WTC11 (cell line): ENCODE measurements around the gene GOLGA7B. TPM values are rescaled to one million over a fixed set of nuclear protein-coding genes. Genes with fewer than 3 reads are reported as not detected.

Experiments
- ATAC-seq: fragments of 200-7000 bp; cut with Tn5 transposase; 2 replicates; pipeline ENCODE4 v1.10.0; 2021; ENCODE audit warnings: mild to moderate bottlenecking, moderate library complexity
- CTCF ChIA-PET: fragments of 300-600 bp; sonication (Branson Sonifier 250); formaldehyde crosslinking; loops from one replicate; lab custom pipeline; 2021; ENCODE audit warnings: antibody characterized with exemption; lab: Charles Lee
- POLR2A ChIA-PET: fragments of 350-600 bp; sonication (Branson Sonifier 250); formaldehyde crosslinking; loops from one replicate; lab custom pipeline; 2021; ENCODE audit warnings: antibody characterized with exemption; lab: Charles Lee
- DNase-seq: peaks from one replicate; pipeline ENCODE4 v3.0.0; 2021; ENCODE audit warnings: low spot score
- H3K27ac Mint-ChIP-seq: 2 replicates; pipeline ENCODE4 v1.8.0; 2021; ENCODE audit warnings: mixed read lengths
- H3K27me3 Mint-ChIP-seq: 2 replicates; pipeline ENCODE4 v1.8.0; 2021; ENCODE audit warnings: low read depth, mild to moderate bottlenecking, moderate library complexity, mixed read lengths
- H3K36me3 Mint-ChIP-seq: 2 replicates; pipeline ENCODE4 v1.8.0; 2021; ENCODE audit warnings: mixed read lengths
- H3K4me1 Mint-ChIP-seq: 2 replicates; pipeline ENCODE4 v1.8.0; 2022; ENCODE audit warnings: mixed read lengths
- H3K4me3 Mint-ChIP-seq: 2 replicates; pipeline ENCODE4 v1.8.0; 2021; ENCODE audit warnings: mild to moderate bottlenecking, moderate library complexity, mixed read lengths
- H3K9me3 Mint-ChIP-seq: 2 replicates; pipeline ENCODE4 v1.8.0; 2021; ENCODE audit warnings: mixed read lengths
- NR1H2 ChIP-seq: sonication (generic); formaldehyde crosslinking; IDR thresholded peaks from 2 replicates; pipeline ENCODE4 v1.9.0; 2021; ENCODE audit warnings: mild to moderate bottlenecking, moderate library complexity, missing genetic modification reagents
- NR3C1 ChIP-seq: sonication (generic); formaldehyde crosslinking; conservative IDR thresholded peaks from 2 replicates; pipeline ENCODE4 v1.8.1; 2023; ENCODE audit warnings: low read depth, mild to moderate bottlenecking, missing genetic modification reagents
- OVOL2 ChIP-seq: fragments of 250-450 bp; sonication (Bioruptor Pico); IDR thresholded peaks from 2 replicates; pipeline ENCODE4 v1.9.0; 2021; ENCODE audit warnings: mild to moderate bottlenecking, borderline replicate concordance
- SP1 ChIP-seq: sonication (generic); formaldehyde crosslinking; conservative IDR thresholded peaks from 2 replicates; pipeline ENCODE4 v1.8.1; 2022; ENCODE audit warnings: missing genetic modification reagents
- ZBTB21 ChIP-seq: sonication (generic); formaldehyde crosslinking; IDR thresholded peaks from 2 replicates; pipeline ENCODE4 v1.8.1; 2023; ENCODE audit warnings: mild to moderate bottlenecking, missing genetic modification reagents, borderline replicate concordance
- ZNF396 ChIP-seq: fragments of 250-450 bp; sonication (Bioruptor Pico); IDR thresholded peaks from 2 replicates; pipeline ENCODE4 v1.8.0; 2021; ENCODE audit warnings: mild to moderate bottlenecking, moderate library complexity, borderline replicate concordance
- total RNA-seq: library from RNA; stranded (reverse); gene quantifications from 3 replicates; pipeline ENCODE4 v1.2.3, GENCODE V29; 2021
- TF ChIP-seq, protein P1 (sequence below): fragments of 250-450 bp; sonication (Bioruptor Pico); IDR thresholded peaks from 2 replicates; pipeline ENCODE4 v1.9.0; 2021; ENCODE audit warnings: moderate library complexity, mild to moderate bottlenecking, inconsistent platforms, borderline replicate concordance
- TF ChIP-seq, protein P2 (sequence below): fragments of 250-450 bp; sonication (Bioruptor Pico); IDR thresholded peaks from 2 replicates; pipeline ENCODE4 v1.9.0; 2021; ENCODE audit warnings: mild to moderate bottlenecking, borderline replicate concordance
- TF ChIP-seq, protein P3 (sequence below): sonication (generic); formaldehyde crosslinking; IDR thresholded peaks from 2 replicates; pipeline ENCODE4 v1.8.0; 2022; ENCODE audit warnings: mild to moderate bottlenecking, missing genetic modification reagents
- TF ChIP-seq, protein P4 (sequence below): fragments of 250-450 bp; sonication (Bioruptor Pico); IDR thresholded peaks from 2 replicates; pipeline ENCODE4 v2.1.2; 2022; ENCODE audit warnings: mild to moderate bottlenecking, moderate library complexity
- TF ChIP-seq, protein P5 (sequence below): sonication (generic); formaldehyde crosslinking; IDR thresholded peaks from 2 replicates; pipeline ENCODE4 v1.8.0; 2023; ENCODE audit warnings: mild to moderate bottlenecking, missing genetic modification reagents
- TF ChIP-seq, protein P6 (sequence below): fragments of 200-600 bp; IDR thresholded peaks from 2 replicates; pipeline ENCODE4 v1.8.0; 2022; ENCODE audit warnings: antibody characterized with exemption
- TF ChIP-seq, protein P7 (sequence below): sonication (generic); formaldehyde crosslinking; IDR thresholded peaks from 2 replicates; pipeline ENCODE4 v1.8.1; 2022; ENCODE audit warnings: mild to moderate bottlenecking, moderate library complexity, missing genetic modification reagents
- TF ChIP-seq, protein P8 (sequence below): sonication (generic); formaldehyde crosslinking; IDR thresholded peaks from 2 replicates; pipeline ENCODE4 v1.8.1; 2023; ENCODE audit warnings: mild to moderate bottlenecking, missing genetic modification reagents, borderline replicate concordance

The GOLGA7B gene
- total RNA-seq, 1 experiment from 2014 or later: 0.24 TPM

DNA sequence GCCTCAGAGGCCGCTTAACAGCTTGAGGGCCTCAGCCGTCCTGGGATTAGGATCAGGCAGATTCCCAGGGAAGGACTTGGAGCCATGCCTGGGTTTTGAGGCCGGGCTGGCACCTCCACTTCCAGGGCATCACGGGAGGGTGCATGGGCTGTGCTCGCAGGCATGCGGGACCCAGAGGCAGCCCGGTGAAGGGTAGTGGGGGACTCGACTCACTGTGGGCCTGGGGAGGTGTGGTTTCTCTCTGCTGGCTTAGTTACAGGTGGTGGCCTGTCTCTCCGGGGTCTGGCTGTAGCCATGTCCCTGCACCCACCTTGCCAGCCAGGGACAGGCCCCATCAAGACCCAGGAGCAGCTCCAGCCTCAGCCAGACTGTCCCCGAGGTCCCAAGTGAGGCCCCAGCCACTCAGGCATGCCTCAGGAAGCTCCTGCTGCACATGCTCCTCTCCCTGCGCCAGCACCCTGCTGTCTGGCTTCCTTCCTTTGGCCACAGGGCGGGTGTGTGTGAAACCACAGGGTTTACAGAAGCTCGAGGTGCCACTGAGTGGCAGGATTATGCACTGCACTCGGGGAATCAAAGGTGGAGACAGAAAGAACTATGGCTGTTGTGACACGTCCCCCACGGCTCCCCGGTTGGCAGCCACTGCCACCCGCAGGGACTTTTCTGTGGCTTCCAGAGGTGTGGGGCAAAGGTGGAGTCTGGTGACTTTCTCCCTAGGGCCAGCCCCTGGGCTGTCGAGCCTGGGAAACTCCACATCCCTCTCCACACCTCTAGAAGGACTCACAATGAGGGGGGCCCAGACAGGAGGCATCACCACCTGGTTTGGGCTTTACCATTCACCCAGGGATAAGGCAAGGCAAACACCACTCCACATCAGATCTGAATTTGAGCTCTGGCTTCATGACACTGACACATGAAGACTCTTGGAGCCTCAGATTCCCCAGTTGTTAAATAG lies 19.7 kb downstream of the GOLGA7B start (continued):
- TF ChIP-seq, protein P1, sequence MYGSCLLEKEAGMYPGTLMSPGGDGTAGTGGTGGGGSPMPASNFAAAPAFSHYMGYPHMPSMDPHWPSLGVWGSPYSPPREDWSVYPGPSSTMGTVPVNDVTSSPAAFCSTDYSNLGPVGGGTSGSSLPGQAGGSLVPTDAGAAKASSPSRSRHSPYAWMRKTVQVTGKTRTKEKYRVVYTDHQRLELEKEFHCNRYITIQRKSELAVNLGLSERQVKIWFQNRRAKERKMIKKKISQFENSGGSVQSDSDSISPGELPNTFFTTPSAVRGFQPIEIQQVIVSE (CRISPR knock-in tag): no peak
- TF ChIP-seq ZBTB21 (peak; percentile 54; the same call in 1 of the 2 replicates), NR3C1 (CRISPR knock-in tag) (no peak), NR1H2 (CRISPR knock-in tag) (no peak), OVOL2 (CRISPR knock-in tag) (no peak)
- TF ChIP-seq, protein P2, sequence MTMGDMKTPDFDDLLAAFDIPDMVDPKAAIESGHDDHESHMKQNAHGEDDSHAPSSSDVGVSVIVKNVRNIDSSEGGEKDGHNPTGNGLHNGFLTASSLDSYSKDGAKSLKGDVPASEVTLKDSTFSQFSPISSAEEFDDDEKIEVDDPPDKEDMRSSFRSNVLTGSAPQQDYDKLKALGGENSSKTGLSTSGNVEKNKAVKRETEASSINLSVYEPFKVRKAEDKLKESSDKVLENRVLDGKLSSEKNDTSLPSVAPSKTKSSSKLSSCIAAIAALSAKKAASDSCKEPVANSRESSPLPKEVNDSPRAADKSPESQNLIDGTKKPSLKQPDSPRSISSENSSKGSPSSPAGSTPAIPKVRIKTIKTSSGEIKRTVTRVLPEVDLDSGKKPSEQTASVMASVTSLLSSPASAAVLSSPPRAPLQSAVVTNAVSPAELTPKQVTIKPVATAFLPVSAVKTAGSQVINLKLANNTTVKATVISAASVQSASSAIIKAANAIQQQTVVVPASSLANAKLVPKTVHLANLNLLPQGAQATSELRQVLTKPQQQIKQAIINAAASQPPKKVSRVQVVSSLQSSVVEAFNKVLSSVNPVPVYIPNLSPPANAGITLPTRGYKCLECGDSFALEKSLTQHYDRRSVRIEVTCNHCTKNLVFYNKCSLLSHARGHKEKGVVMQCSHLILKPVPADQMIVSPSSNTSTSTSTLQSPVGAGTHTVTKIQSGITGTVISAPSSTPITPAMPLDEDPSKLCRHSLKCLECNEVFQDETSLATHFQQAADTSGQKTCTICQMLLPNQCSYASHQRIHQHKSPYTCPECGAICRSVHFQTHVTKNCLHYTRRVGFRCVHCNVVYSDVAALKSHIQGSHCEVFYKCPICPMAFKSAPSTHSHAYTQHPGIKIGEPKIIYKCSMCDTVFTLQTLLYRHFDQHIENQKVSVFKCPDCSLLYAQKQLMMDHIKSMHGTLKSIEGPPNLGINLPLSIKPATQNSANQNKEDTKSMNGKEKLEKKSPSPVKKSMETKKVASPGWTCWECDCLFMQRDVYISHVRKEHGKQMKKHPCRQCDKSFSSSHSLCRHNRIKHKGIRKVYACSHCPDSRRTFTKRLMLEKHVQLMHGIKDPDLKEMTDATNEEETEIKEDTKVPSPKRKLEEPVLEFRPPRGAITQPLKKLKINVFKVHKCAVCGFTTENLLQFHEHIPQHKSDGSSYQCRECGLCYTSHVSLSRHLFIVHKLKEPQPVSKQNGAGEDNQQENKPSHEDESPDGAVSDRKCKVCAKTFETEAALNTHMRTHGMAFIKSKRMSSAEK (CRISPR knock-in tag): no peak
- TF ChIP-seq, protein P3, sequence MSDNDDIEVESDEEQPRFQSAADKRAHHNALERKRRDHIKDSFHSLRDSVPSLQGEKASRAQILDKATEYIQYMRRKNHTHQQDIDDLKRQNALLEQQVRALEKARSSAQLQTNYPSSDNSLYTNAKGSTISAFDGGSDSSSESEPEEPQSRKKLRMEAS (CRISPR knock-in tag): peak; percentile 80
- TF ChIP-seq, protein P4, sequence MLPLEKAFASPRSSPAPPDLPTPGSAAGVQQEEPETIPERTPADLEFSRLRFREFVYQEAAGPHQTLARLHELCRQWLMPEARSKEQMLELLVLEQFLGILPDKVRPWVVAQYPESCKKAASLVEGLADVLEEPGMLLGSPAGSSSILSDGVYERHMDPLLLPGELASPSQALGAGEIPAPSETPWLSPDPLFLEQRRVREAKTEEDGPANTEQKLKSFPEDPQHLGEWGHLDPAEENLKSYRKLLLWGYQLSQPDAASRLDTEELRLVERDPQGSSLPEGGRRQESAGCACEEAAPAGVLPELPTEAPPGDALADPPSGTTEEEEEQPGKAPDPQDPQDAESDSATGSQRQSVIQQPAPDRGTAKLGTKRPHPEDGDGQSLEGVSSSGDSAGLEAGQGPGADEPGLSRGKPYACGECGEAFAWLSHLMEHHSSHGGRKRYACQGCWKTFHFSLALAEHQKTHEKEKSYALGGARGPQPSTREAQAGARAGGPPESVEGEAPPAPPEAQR (CRISPR knock-in tag): no peak
- TF ChIP-seq, protein P5, sequence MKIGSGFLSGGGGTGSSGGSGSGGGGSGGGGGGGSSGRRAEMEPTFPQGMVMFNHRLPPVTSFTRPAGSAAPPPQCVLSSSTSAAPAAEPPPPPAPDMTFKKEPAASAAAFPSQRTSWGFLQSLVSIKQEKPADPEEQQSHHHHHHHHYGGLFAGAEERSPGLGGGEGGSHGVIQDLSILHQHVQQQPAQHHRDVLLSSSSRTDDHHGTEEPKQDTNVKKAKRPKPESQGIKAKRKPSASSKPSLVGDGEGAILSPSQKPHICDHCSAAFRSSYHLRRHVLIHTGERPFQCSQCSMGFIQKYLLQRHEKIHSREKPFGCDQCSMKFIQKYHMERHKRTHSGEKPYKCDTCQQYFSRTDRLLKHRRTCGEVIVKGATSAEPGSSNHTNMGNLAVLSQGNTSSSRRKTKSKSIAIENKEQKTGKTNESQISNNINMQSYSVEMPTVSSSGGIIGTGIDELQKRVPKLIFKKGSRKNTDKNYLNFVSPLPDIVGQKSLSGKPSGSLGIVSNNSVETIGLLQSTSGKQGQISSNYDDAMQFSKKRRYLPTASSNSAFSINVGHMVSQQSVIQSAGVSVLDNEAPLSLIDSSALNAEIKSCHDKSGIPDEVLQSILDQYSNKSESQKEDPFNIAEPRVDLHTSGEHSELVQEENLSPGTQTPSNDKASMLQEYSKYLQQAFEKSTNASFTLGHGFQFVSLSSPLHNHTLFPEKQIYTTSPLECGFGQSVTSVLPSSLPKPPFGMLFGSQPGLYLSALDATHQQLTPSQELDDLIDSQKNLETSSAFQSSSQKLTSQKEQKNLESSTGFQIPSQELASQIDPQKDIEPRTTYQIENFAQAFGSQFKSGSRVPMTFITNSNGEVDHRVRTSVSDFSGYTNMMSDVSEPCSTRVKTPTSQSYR (CRISPR knock-in tag): no peak
- TF ChIP-seq, protein P6, sequence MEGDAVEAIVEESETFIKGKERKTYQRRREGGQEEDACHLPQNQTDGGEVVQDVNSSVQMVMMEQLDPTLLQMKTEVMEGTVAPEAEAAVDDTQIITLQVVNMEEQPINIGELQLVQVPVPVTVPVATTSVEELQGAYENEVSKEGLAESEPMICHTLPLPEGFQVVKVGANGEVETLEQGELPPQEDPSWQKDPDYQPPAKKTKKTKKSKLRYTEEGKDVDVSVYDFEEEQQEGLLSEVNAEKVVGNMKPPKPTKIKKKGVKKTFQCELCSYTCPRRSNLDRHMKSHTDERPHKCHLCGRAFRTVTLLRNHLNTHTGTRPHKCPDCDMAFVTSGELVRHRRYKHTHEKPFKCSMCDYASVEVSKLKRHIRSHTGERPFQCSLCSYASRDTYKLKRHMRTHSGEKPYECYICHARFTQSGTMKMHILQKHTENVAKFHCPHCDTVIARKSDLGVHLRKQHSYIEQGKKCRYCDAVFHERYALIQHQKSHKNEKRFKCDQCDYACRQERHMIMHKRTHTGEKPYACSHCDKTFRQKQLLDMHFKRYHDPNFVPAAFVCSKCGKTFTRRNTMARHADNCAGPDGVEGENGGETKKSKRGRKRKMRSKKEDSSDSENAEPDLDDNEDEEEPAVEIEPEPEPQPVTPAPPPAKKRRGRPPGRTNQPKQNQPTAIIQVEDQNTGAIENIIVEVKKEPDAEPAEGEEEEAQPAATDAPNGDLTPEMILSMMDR: 0 out of 2 replicates have a peak, but pooled peaks have one; percentile 12

DNA sequence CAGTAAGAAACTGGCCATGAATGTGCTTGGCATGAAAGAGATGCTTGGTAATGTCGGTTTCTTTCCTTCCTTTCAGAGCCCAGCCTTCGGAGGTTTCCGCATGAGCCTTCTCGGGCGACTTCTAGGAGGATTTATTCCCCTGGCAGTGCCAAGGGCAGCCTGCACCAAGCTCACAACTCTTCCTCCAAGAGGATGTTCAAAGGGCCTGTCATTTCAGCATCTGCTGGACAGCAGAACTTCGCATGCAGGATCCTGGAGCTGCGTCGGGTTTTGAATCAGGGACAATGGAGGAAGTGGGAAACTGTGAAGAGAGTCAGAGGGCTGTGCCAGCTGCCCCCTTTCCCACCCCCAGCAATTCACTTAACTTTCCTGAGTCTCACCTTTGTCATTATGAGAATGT lies 21.3 kb downstream of the GOLGA7B start:
- POLR2A ChIA-PET: interaction anchor here (1.1 kb wide), 1 partner anchor 10 kb away, joined by 3 read pairs; no protein-coding TSS in a partner anchor
- H3K27me3 Mint-ChIP-seq: no peaks in the 10 kb centered on the region
- CTCF ChIA-PET: interaction anchor here (0.6 to 3.6 kb wide), 5 partner anchors 18 to 129 kb away, joined by 4 to 22 read pairs (median 6); partner anchors contain the start of gene GOLGA7B
- ATAC-seq: no peak
- H3K27ac Mint-ChIP-seq: no peak overlapping the region
- H3K36me3 Mint-ChIP-seq: no peaks in the 10 kb centered on the region
- no peak for DNase-seq
- H3K4me3 Mint-ChIP-seq: no peak overlapping the region
- H3K9me3 Mint-ChIP-seq: no peaks in the 10 kb centered on the region
- H3K4me1 Mint-ChIP-seq: peaks cover 28% of the 10 kb centered on the region
- TF ChIP-seq, protein P7, sequence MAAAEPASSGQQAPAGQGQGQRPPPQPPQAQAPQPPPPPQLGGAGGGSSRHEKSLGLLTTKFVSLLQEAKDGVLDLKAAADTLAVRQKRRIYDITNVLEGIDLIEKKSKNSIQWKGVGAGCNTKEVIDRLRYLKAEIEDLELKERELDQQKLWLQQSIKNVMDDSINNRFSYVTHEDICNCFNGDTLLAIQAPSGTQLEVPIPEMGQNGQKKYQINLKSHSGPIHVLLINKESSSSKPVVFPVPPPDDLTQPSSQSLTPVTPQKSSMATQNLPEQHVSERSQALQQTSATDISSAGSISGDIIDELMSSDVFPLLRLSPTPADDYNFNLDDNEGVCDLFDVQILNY (CRISPR knock-in tag): no peak
- TF ChIP-seq ZNF396 (CRISPR knock-in tag) (no peak), SP1 (CRISPR knock-in tag) (no peak)
- TF ChIP-seq, protein P8, sequence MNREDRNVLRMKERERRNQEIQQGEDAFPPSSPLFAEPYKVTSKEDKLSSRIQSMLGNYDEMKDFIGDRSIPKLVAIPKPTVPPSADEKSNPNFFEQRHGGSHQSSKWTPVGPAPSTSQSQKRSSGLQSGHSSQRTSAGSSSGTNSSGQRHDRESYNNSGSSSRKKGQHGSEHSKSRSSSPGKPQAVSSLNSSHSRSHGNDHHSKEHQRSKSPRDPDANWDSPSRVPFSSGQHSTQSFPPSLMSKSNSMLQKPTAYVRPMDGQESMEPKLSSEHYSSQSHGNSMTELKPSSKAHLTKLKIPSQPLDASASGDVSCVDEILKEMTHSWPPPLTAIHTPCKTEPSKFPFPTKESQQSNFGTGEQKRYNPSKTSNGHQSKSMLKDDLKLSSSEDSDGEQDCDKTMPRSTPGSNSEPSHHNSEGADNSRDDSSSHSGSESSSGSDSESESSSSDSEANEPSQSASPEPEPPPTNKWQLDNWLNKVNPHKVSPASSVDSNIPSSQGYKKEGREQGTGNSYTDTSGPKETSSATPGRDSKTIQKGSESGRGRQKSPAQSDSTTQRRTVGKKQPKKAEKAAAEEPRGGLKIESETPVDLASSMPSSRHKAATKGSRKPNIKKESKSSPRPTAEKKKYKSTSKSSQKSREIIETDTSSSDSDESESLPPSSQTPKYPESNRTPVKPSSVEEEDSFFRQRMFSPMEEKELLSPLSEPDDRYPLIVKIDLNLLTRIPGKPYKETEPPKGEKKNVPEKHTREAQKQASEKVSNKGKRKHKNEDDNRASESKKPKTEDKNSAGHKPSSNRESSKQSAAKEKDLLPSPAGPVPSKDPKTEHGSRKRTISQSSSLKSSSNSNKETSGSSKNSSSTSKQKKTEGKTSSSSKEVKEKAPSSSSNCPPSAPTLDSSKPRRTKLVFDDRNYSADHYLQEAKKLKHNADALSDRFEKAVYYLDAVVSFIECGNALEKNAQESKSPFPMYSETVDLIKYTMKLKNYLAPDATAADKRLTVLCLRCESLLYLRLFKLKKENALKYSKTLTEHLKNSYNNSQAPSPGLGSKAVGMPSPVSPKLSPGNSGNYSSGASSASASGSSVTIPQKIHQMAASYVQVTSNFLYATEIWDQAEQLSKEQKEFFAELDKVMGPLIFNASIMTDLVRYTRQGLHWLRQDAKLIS (CRISPR knock-in tag): no peak
